Esophagus muscularis mucosa (tissue), 4 donors: ENCODE results near the gene TLR2. TPM values are rescaled to one million over a fixed set of nuclear protein-coding genes. Genes with fewer than 3 reads are reported as not detected.

Source experiments
- DNase-seq: peaks from one replicate; pipeline ENCODE4 v3.0.0-alpha.2; 2017; ENCODE audit errors: extremely low spot score
- H3K27ac ChIP-seq, 4 donors: fragments of 200-600 bp; sonication (generic); replicated peaks in 1 of 4; 1 replicate in 3 of 4; 2 replicates in 1 of 4; pipeline ENCODE4 v1.5.1; 2016 to 2019; ENCODE audit warnings: mild to moderate bottlenecking in 1 of 4
- H3K27me3 ChIP-seq, 4 donors: fragments of 200-600 bp; sonication (generic); one replicate each; pipeline versions ENCODE4 v1.5.1 to v1.6.0; 2016 to 2019
- H3K36me3 ChIP-seq, 4 donors: fragments of 200-600 bp; sonication (generic); one replicate each; pipeline ENCODE4 v1.5.1; 2016 to 2019
- H3K4me1 ChIP-seq, 4 donors: fragments of 200-600 bp; sonication (generic); one replicate each; pipeline ENCODE4 v1.5.1; 2016 to 2019
- H3K4me3 ChIP-seq, 4 donors: fragments of 200-600 bp; sonication (generic); 1 replicate in 2 of 4; 2 replicates in 2 of 4; pipeline ENCODE4 v1.5.1; 2016 to 2019; ENCODE audit warnings: mild to moderate bottlenecking in 4 of 4, moderate library complexity in 1 of 4
- H3K9me3 ChIP-seq, 4 donors: fragments of 200-600 bp; sonication (generic); 1 replicate in 3 of 4; 2 replicates in 1 of 4; pipeline ENCODE4 v1.5.1; 2016 to 2019
- CTCF ChIP-seq, 3 experiments: fragments of 200-600 bp in 2 of 3; fragments of 450-650 bp in 1 of 3; sonication (generic) in 2 of 3; IDR thresholded peaks; one replicate each; pipeline ENCODE4 v1.5.1; 2017 to 2019; ENCODE audit warnings: antibody characterized with exemption in 3 of 3, mild to moderate bottlenecking in 2 of 3, moderate library complexity in 1 of 3
- EP300 ChIP-seq: sonication (generic); formaldehyde crosslinking; IDR thresholded peaks from one replicate; pipeline ENCODE4 v1.6.1; 2017; ENCODE audit warnings: antibody characterized with exemption
- POLR2A ChIP-seq: fragments of 450-650 bp; IDR thresholded peaks from one replicate; pipeline ENCODE4 v1.6.1; 2017; ENCODE audit warnings: antibody characterized with exemption, moderate library complexity, mild to moderate bottlenecking, low read depth
- POLR2AphosphoS5 ChIP-seq, 2 donors: sonication (generic); formaldehyde crosslinking; IDR thresholded peaks; one replicate each; pipeline ENCODE4 v1.6.1; 2017; ENCODE audit warnings: antibody characterized with exemption in 2 of 2
- WGBS: methylation state at CpG from one replicate; pipeline ENCODE4 v1.1.5; 2018; 5-methylcytosine and 5-hydroxymethylcytosine counted together
- intact Hi-C: fragments of 100-400 bp; cut with DNase I; formaldehyde crosslinking; loops from one replicate; pipeline ENCODE4 v1.15.1; 2023
- total RNA-seq, 4 donors: library from RNA; depleted of rRNA; stranded (reverse); fragments of >200 nt; gene quantifications; one replicate each; pipeline versions ENCODE4 v1.1.0 to v1.2.1, GENCODE V29; 2016

The TLR2 gene
- total RNA-seq, 4 donors from 2014 or later = 5.6 to 39.8 (median 8.8) TPM

GRCh38 chr4:153731239-153731638 is 47.2 kb downstream of the TLR2 start:
- Histone ChIP-seq H3K27me3 (no peaks in the 10 kb centered on the region), H3K4me3 (no peak overlapping the region), H3K9me3 (no peaks in the 10 kb centered on the region), H3K27ac (no peak overlapping the region), H3K36me3 (no peaks in the 10 kb centered on the region), H3K4me1 (no peaks in the 10 kb centered on the region)
- intact Hi-C loops = no loop called here
- no peak for TF ChIP-seq POLR2AphosphoS5 (IDR thresholded peaks at IDR 0.05)
- TF ChIP-seq EP300 = no peak
- no peak for TF ChIP-seq POLR2A
- TF ChIP-seq CTCF (IDR thresholded peaks at IDR 0.05) = no peak
- no peak for DNase-seq
- WGBS = 22% methylated on average over 3 of the region's 3 CpGs

- 74% methylated on average over 4 of the region's 4 CpGs for WGBS
- Histone ChIP-seq H3K9me3 (no peaks in the 10 kb centered on the region), H3K27ac (no peak overlapping the region), H3K4me1 (no peaks in the 10 kb centered on the region), H3K27me3 (no peaks in the 10 kb centered on the region), H3K4me3 (no peak overlapping the region), H3K36me3 (no peaks in the 10 kb centered on the region)
- DNase-seq = no peak
- TF ChIP-seq EP300 (no peak), POLR2AphosphoS5 (IDR thresholded peaks at IDR 0.05) (no peak), CTCF (IDR thresholded peaks at IDR 0.05) (no peak), POLR2A (no peak)
- intact Hi-C loops = no loop called here
Measured at GRCh38 chr4:153733751-153734448, 49.8 kb downstream of the TLR2 start.

- TF ChIP-seq CTCF (IDR thresholded peaks at IDR 0.05) (no peak), POLR2AphosphoS5 (IDR thresholded peaks at IDR 0.05) (no peak), EP300 (no peak), POLR2A (no peak)
Measured at GRCh38 chr4:153735906-153736461, 51.9 kb downstream of the TLR2 start.

GRCh38 chr4:153741541-153741940 is 57.5 kb downstream of the TLR2 start:
- Histone ChIP-seq H3K36me3 (no peaks in the 10 kb centered on the region), H3K4me1 (no peaks in the 10 kb centered on the region), H3K9me3 (peaks cover 0 to 12% (median 9%) of the 10 kb centered on the region in 4 donors), H3K27ac (no peak overlapping the region), H3K27me3 (no peaks in the 10 kb centered on the region), H3K4me3 (no peak overlapping the region)
- DNase-seq = no peak
- WGBS = 76% methylated on average over 2 of the region's 2 CpGs
- TF ChIP-seq CTCF (IDR thresholded peaks at IDR 0.05) (no peak), EP300 (no peak), POLR2A (no peak), POLR2AphosphoS5 (IDR thresholded peaks at IDR 0.05) (no peak)
- intact Hi-C loops = no loop called here

More at GRCh38 chr4:153735906-153736461, 51.9 kb downstream of the TLR2 start:
- no peak for DNase-seq
- Histone ChIP-seq H3K9me3 (peaks cover 0 to 8% (median 5%) of the 10 kb centered on the region in 4 donors), H3K4me3 (no peak overlapping the region), H3K36me3 (no peaks in the 10 kb centered on the region), H3K4me1 (no peaks in the 10 kb centered on the region), H3K27me3 (no peaks in the 10 kb centered on the region), H3K27ac (no peak overlapping the region)
- intact Hi-C loops = no loop called here
